HEK293 (cell line): ENCODE measurements around the gene CTTN.
A peak's percentile ranks its signal among the peaks of the same experiment; 100 is the strongest.

ENCODE experiments used
- BCL11B ChIP-seq: fragments of 450-650 bp; formaldehyde crosslinking; IDR thresholded peaks from 2 replicates; pipeline ENCODE4 v1.5.1; 2016; ENCODE audit warnings: low read depth, missing biosample characterization, missing genetic modification characterization
- CTCF ChIP-seq: fragments of 450-650 bp; formaldehyde crosslinking; IDR thresholded peaks from 2 replicates; pipeline ENCODE4 v1.5.1; 2016; ENCODE audit warnings: missing biosample characterization, missing genetic modification characterization
- KLF9 ChIP-seq: fragments of 450-650 bp; formaldehyde crosslinking; IDR thresholded peaks from 2 replicates; pipeline ENCODE4 v1.5.1; 2016; ENCODE audit warnings: missing biosample characterization, missing genetic modification characterization, low read depth
- ZNF112 ChIP-seq: fragments of 450-650 bp; formaldehyde crosslinking; IDR thresholded peaks from 2 replicates; pipeline ENCODE4 v1.5.0; 2017; ENCODE audit warnings: missing biosample characterization, missing genetic modification characterization
- ZNF398 ChIP-seq: fragments of 450-650 bp; formaldehyde crosslinking; IDR thresholded peaks from 2 replicates; pipeline ENCODE4 v1.5.1; 2017; ENCODE audit warnings: missing biosample characterization, missing genetic modification characterization
- ZSCAN16 ChIP-seq: fragments of 450-650 bp; formaldehyde crosslinking; IDR thresholded peaks from 2 replicates; pipeline ENCODE4 v1.5.1; 2016; ENCODE audit warnings: missing biosample characterization, missing genetic modification characterization

GRCh38 chr11:70483077-70483861 is 84.9 kb downstream of the CTTN start:
- TF ChIP-seq CTCF (tag by site-specific recombination) (no peak), BCL11B (tag by site-specific recombination) (no peak), KLF9 (tag by site-specific recombination) (peak; percentile 31; the same call in 1 of the 2 replicates), ZNF112 (tag by site-specific recombination) (no peak), ZSCAN16 (tag by site-specific recombination) (no peak), ZNF398 (tag by site-specific recombination) (peak; percentile 85)
